GM10266 (cell line): ENCODE measurements around the gene TBC1D14.

Source experiments
- DNase-seq: peaks from one replicate; pipeline ENCODE4 v3.0.0; 2012; ENCODE audit errors: extremely low spot score
- TF ChIP-seq, protein P1 (sequence below): IDR thresholded peaks from 2 replicates; pipeline ENCODE4 v1.5.1; 2012; ENCODE audit warnings: mild to moderate bottlenecking, low read depth; ENCODE audit not compliant: control insufficient read depth, insufficient read depth; ENCODE audit errors: missing control alignments

Gene TBC1D14

DNA sequence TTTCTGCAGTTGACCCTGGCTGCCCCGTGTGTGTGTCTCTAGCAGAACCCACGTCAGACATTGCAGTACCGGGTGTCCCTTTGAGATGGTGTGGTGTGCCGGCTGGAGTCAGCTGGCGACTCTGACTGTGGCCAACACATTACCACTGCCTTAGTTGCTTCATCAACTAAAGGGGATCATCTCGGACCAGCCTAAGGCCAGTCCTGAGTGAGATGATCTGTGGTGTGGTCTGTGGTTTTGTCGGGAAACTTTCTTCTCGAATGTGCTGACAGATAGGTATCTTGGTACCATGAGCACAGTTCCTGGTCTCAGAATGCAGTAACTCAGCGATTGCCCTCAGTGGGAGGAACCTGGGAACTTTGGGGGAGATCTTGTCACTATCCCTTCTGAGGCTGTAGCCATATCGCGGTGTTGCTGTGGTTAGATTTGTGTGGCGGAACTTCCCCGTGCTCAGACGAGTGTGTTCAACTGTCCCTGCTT lies 15.8 kb downstream of the TBC1D14 start:
- no peak for DNase-seq
- TF ChIP-seq, protein P1, sequence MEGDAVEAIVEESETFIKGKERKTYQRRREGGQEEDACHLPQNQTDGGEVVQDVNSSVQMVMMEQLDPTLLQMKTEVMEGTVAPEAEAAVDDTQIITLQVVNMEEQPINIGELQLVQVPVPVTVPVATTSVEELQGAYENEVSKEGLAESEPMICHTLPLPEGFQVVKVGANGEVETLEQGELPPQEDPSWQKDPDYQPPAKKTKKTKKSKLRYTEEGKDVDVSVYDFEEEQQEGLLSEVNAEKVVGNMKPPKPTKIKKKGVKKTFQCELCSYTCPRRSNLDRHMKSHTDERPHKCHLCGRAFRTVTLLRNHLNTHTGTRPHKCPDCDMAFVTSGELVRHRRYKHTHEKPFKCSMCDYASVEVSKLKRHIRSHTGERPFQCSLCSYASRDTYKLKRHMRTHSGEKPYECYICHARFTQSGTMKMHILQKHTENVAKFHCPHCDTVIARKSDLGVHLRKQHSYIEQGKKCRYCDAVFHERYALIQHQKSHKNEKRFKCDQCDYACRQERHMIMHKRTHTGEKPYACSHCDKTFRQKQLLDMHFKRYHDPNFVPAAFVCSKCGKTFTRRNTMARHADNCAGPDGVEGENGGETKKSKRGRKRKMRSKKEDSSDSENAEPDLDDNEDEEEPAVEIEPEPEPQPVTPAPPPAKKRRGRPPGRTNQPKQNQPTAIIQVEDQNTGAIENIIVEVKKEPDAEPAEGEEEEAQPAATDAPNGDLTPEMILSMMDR, result no peak

DNA sequence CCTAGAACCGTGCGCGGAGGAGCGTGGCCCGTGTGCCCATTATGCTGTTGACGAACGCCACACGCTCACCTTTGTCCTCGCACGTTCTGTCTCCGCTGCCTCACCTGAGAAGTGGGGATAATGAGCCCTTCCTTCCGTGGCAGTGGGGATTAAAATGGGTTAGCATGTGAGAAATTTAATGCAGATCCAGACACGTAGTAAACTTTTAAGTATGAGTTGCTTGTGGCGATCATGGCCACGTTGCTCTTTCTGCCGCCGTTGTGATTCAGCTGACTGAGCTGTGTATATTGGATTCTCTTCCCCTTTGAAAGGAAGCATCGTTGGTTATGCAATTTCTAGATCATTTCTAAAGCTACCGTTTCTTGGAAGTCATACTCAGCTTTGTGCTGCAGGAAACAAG lies 16.5 kb downstream of the TBC1D14 start:
- TF ChIP-seq, protein P1, result no peak
- DNase-seq, result no peak

DNA sequence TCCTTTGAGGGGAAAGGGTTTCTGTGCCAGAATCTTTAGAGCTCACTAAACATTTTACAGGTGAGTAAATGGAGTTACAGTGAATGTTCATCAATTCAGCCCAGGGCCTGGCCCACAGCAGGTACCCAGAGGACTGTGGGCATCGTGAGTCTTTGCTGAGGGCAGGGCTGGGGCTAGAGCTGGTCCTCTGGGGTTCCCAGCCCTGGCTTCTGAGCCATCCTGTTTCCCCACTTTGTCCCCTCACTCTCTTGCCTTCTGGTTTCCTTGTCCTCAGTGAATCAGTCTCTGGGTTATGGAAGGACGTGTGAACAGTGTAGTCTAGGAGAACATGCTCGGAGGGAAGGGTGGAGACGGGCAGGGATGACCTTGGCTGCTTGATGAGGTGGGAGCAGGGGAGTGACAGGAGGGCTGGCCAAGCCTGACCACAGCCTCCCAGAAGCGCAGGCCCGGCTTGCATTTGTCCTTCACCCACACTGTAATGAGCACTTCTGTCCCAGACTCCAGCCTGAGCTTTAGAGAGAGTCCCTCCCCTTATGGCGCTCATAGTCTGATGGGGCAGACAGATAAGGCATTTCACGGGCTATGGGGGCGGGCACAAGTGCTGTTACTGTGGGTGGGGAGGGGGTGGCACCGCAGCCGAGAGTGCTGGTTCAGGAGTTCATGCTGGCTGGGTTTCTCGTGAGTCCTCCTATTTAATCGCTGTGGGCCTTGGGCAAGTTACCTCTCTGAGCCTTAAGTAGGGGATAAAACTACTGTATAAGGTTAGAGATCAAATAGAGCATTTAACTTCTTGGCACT lies 17.3 kb downstream of the TBC1D14 start:
- TF ChIP-seq, protein P1, result no peak
- no peak for DNase-seq

DNA sequence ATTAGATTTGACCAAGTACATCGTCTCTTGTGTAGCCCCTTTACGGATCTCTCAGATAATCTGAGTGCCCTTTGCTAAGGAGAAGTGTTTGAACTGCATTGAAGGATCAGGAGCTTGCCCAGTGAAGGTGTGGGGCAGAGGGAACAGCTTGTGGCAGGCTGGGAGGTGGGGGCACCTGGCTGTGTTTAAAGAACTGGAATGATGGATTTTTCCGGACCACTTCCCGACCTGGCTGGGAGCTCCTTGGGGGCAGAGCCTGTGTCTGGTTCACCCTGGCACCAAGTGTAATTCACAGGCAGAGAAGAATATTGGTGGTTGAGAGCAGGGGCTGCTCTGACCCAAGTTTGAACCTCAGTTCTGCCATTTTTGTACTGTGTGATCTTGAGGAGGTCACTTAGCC lies 18.5 kb downstream of the TBC1D14 start:
- DNase-seq, result no peak
- TF ChIP-seq, protein P1, result no peak

DNA sequence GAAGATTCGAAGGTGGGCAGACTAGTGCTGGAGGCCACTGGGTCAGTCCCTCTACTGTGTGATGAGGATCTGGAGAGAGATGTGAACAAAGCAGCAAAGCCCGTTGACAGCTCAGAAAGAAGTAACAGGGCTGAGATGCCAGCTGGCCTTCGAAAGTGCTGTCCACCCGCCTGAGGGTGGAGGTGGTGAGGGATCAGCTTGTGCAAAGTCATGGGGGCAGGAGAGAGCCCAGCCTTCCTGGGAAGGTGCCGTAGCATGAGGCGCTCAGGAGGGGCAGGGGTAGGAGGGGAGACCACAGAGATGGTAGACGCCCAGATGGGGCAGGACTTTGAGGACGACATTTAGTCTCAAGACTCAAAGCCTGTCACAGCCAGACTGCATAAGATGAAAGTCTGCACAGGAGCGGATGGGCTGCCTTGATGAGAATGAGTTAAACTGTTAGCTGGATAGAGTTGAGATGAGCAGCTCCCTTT lies 19.7 kb downstream of the TBC1D14 start:
- TF ChIP-seq, protein P1, result no peak
- DNase-seq, result no peak

DNA sequence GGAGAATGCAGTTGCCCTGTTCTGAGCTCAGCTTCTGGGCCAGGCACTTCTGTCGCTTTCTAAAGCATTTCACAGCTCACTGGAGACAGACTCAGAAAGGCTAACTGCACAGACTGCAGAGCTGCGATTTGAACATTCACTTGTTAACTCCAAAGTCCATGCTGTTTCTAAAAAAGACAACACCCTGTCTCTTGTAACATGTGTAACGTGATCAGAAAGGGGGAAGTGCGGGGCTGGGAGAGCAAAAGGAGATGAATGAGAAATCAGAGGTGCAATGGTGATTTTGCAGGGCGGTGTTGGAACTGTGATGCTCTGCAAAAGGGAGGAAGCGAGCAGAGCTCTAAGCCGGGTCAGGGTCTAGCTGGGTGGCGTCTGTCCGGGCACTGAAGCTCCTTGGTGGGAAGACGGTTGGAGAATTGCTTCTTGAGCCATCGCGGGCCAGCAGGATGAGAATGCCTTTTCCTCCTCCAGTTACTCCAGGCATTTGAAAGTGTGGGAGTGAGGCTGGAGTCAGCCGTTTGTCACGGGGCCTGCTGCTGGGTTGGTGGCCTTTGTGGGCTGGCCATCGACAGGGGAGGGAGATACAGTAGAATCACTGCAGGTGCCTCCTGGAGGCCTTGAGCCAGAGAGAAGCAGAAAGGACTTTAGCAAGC lies 20.3 kb downstream of the TBC1D14 start:
- TF ChIP-seq, protein P1, result no peak

DNA sequence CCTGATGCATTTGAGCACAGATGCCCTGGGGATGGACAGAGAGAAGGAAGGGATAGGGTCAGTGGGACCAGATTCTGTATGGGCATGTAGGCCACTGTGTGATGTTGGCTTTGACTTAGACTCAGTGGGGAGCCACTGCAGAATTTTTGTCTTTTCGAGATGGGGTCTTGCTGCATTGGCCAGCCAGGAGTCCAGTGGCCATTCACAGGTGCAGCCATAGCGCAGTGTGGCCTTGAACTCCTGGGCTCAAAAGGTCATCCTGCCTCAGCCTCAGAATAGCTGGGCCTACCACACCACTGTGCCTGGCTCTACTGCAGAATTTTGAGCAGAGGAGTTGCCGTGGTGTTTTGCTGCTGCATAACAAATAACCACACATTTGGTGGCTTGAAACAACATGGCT lies 22.8 kb downstream of the TBC1D14 start:
- no peak for DNase-seq
- TF ChIP-seq, protein P1, result no peak

More for the DNA sequence above, 20.3 kb downstream of the TBC1D14 start:
- DNase-seq, result no peak
